Left lobe of liver (tissue), 2 donors: ENCODE measurements around the gene ADCY2. TPM values are rescaled to one million over a fixed set of nuclear protein-coding genes. Genes with fewer than 3 reads are reported as not detected.

Experiments used
- ATAC-seq: fragments of 200-7000 bp; cut with Tn5 transposase; one replicate; pipeline ENCODE4 v1.9.1; 2020; ENCODE audit warnings: mild to moderate bottlenecking, moderate library complexity
- DNase-seq: peaks from one replicate; pipeline ENCODE4 v3.0.0-alpha.2; 2020; ENCODE audit warnings: low spot score
- total RNA-seq: library from RNA; stranded (reverse); gene quantifications from one replicate; pipeline ENCODE4 v1.2.1, GENCODE V29; 2021
- donor health status: DM: no; HTN: no; CAD: no; lungs with moderate emphysema.
- donor health status: DM: no; HTN: yes; CAD: no.

The ADCY2 gene
- total RNA-seq, 1 donor from 2014 or later, result 0.35 TPM

- no peak for ATAC-seq
Observed at GRCh38 chr5:7714119-7714518, 318.2 kb downstream of the ADCY2 start.

GRCh38 chr5:7714697-7715096, 318.8 kb downstream of the ADCY2 start:
- no peak for DNase-seq
- no peak for ATAC-seq

More at GRCh38 chr5:7714119-7714518, 318.2 kb downstream of the ADCY2 start:
- no peak for DNase-seq

DNA sequence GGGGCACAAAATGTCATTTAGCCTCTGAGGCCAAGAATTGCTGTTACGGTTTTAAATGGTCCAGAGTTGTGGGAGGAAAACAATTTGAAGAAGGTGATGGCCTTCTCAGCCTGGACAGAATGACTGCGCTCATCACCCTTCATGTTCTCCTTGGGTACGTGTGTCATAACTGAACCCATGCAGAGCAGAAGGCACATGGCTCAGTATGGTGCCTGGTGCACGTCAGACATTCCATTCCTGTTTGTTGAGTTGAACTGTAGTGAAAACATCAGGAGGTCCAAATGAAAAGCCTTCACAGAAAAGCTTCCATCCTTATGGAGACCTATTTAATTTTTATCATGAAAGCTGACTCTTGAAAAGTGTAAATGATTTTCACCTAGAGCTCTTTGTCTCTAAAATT, 321.8 kb downstream of the ADCY2 start:
- ATAC-seq (no peak), DNase-seq (no peak)

- DNase-seq, result no peak
- ATAC-seq, result no peak
Observed at GRCh38 chr5:7728076-7728475, 332.1 kb downstream of the ADCY2 start.

DNA sequence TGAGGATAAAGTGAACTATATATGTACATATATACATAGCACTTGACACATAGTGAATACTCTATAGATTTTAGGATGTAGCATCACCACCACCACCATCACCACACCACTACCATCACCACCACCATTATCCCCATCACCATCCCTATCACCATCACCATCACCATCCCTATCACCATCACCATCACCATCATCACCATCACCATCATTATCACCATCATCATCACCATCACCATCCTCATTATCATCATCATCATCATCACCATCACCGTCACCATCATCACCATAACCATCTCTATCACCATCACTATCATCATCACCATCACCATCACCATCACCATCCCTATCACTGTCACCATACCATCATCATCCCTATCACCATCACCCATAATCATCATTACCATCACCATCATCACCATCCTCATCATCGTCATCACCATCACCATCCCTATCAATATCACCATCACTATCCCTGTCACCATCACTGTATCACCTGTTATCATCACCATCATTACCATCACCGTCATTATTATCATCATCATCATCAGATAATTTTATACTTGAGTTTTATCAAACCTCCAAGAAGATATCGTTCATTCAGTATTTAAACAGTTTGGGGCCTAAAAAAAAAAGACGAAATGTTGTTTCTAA, 345.6 kb downstream of the ADCY2 start:
- no peak for DNase-seq
- ATAC-seq, result no peak

DNA sequence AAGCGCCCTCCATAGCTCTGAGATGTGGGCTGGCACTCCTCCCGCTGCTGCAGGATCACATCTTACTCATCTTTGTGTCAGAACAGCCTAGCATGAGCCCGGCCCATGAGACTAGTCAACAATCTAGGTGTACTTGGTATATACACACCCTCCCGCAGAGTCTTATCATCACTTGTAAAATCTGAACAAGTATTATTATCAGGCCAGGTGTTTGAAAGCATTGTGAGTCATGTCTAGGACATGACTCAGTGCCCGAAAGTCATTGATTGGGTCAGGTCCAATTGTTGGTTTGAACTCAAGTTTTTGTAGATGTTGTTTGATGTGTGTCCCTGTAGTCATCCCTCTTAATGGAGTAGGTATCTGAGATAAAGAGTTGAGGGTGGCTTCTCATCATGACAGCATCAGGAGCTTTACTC, 346.3 kb downstream of the ADCY2 start:
- ATAC-seq (no peak), DNase-seq (no peak)

- DNase-seq, result peak; percentile 50
- peak; percentile 88 for ATAC-seq
Observed at GRCh38 chr5:7745882-7746610, 350.1 kb downstream of the ADCY2 start.

GRCh38 chr5:7747728-7748127, 351.8 kb downstream of the ADCY2 start:
- ATAC-seq (no peak), DNase-seq (no peak)

- DNase-seq (no peak), ATAC-seq (no peak)
Observed at GRCh38 chr5:7749626-7750025, 353.7 kb downstream of the ADCY2 start.

DNA sequence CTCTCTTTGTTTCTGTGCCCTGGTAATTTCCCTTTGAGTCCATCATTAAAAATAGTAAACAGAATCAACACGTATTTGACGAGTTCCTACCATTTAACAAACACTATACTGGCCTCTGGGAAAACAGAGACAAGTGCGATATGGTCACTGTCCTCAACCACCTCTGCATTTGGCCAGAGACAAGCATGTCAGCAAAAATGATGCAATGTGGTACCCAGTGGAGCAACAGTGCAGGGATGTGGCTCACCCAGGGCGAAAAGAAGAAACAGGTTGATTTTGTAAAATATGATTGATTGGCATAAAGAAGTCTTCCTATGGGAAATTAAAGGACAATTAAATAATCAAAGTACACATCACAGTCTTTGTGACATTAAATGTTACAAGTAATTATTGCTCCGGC, 355.9 kb downstream of the ADCY2 start:
- no peak for DNase-seq
- ATAC-seq, result no peak

DNA sequence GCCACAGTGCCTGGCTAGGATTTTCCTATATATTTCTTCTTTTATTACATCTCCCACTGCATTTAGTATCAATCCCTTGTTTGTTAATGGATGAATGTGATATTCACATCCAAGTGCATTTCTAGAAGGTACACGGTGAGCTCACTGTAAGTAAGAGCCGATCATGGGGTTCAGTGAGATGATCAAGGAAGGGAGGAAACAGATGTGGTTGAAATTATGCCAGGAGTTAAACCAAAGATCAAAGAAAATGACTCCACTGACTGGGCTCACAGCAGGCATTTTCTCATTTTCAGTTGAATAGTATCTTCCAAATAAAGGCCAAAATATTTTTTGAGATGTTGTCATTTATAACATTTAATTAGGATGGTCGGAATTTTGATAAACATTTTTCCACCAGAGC, 357.2 kb downstream of the ADCY2 start:
- no peak for ATAC-seq
- no peak for DNase-seq

GRCh38 chr5:7753596-7753995, 357.7 kb downstream of the ADCY2 start:
- DNase-seq, result no peak
- no peak for ATAC-seq

DNA sequence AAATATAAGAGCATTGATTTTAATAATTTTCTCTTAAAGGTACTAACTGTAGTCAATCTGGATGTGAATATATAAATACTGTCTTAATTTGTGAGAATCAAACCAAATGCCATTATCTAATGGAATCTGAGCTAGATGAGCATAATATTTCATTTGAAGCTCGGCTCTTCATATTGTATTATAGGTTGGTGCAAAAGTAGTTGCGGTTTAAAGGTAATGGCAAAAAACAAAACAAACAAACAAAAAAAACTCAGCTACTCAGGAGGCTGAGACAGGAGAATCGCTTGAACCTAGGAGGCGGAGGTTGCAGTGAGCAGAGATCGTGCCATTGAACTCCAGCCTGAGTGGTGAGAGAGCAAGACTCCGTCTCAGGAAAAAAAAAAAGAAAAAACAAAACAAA, 358.6 kb downstream of the ADCY2 start:
- ATAC-seq, result no peak
- DNase-seq, result no peak

DNA sequence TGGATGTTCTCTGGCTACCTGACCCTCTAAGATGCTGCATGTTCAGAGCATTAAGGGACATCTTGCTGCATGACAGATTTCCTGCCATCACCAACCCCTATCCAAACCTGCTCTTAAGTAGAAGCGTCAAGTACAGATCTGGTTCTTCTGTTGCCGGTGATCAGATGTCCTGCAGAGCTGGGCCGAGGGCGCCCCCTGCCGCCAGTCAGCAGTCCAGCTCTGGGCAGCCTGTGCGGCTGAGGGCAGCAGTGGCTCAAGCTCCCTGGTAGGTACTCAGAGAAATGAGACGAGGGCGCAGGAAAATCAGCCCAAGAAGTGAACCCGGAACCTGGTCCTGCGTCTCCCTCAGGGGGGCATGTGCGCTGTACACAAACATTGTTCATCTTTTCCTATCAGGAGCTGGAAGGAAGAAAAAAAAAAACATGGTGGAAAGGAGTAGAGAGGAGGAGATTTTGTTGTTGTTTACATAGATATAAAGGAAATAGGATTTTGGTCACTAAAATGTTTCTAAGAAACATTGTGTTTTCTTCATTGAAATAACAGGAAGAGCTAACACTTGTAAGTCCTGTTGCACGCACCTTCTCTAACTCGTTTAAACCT, 359.2 kb downstream of the ADCY2 start:
- ATAC-seq (peak; percentile 76), DNase-seq (no peak)

DNA sequence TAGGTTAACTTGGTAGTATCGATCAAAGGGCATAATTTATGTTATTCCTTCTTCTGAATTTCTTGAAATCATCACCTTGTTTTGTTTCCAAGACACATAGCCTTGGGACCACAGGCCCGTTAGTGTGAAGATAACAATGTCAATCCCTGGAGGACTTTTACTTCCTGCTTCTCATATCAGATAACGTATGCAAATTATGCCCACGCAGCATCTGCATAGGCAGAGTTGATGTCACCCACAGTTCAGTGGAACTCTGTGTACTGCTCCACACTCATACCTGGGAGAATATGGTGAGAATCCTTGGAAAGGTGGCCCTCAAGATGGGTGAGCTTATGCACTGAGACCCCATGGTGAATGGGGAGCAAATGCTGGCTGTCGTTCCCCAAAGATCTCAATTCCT, 360.0 kb downstream of the ADCY2 start:
- no peak for ATAC-seq

DNA sequence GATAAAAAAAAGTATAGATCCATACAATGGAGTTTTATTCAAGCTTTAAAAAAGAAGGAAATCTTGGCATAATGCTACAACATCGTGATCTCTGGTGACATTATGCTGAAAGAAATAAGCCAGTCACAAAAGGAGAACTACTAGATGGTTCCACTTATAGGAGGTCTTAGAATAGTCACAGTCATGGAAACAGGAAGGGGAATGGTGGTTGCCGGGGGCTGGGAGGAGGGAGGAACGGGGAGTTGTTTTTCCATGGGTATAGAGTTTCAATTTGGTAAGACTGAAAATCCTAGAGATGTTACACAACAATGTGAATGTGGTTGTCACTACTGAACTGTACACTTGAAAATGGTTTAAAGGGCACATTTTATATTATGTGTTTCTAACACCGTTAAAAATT, 360.5 kb downstream of the ADCY2 start:
- no peak for ATAC-seq
- no peak for DNase-seq

More for the DNA sequence above, 360.0 kb downstream of the ADCY2 start:
- no peak for DNase-seq

DNA sequence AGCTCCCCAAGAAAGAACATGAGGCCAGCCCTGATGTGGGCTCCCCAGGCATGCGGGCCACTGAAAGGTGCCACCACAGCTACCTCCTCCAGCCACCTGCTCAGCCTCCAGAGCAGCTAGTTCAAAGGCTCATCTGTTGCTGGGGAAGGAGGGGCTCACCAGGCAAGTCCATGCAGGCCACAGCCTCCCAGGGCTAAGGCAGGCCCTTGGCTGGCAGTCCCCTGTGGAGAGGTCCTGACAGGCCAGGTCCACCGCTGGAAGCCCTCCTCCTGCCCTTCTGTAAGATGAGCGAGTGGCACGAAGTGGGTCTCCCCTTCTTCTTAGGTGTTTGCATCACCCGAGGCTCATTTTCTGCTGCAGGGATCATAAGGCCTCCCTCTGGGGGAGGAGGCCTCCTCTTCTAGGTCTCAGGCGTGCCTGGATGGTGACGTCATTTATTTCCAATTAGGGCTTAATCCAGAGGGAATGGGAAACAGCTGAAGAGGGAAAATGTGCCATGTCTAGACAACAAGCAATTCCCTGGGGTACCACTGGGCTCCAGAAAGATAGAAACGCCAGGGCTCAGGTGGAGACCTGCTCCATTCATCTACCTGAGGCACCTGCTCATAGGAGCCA, 363.4 kb downstream of the ADCY2 start:
- DNase-seq (no peak), ATAC-seq (no peak)

DNA sequence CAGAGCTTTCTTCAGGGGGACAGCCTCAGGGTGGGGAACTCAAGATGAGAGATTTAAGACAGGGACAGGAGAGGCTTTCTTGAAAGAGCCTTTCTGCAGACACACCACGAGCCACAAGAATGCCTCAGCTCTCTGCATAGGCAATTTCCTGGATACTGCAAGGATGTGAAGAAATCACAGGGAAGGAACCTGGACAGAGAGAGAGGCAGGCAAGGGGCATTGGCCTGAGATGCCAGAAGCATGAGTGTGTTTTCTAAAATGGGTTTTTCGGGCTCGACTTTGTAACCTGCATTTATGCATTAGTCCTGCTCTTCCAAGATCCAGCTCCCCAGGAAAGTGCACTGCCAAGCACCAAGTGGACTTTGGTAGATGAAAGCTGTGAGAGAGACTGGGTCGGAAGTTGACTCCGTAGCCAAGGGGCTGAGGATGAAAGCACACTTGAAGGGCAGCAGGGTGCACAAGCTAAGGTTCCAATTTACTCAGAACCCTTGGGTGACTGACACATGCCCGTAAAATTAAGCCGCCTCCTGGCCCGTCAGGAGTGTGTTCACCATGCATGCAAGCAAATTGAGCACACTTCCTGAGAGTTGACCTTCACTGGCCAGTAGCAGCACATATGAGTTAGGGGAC, 364.1 kb downstream of the ADCY2 start:
- ATAC-seq (no peak), DNase-seq (no peak)

- ATAC-seq (peak; percentile 24), DNase-seq (no peak)
Observed at GRCh38 chr5:7762267-7762666, 366.3 kb downstream of the ADCY2 start.

GRCh38 chr5:7763621-7764072, 367.7 kb downstream of the ADCY2 start:
- ATAC-seq (no peak), DNase-seq (no peak)

DNA sequence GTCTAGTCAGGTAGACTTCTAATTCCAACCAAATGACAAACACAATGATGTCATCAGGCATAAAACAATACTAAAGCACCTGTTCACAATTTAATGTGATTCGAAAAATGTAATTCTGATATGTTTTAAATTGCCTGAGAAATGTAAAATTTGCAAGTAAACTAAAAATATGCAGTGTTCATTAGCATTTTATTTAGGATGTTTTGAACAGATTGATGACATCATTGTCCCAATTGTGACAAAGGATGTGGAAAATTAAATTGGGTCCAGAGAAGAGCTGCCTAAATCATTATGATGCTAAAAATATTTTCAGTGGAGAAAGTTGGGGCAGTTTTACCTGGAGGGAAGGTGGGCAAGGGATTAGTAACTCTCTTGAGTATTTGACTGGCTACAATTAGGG, 368.5 kb downstream of the ADCY2 start:
- DNase-seq (no peak), ATAC-seq (no peak)
